Myometrial cell (primary cell): Measurements from ENCODE around the gene DRAXIN. TPM values are rescaled to one million over a fixed set of nuclear protein-coding genes. Genes with fewer than 3 reads are reported as not detected.

Experiments
- total RNA-seq: library from RNA; depleted of rRNA; stranded (reverse); fragments of >200 nt; gene quantifications from 2 replicates; pipeline ENCODE4 v1.2.3, GENCODE V29; 2015

The DRAXIN gene
- total RNA-seq, result not detected in 2 replicates

GRCh38 chr1:11691302-11691914 lies at the start of gene DRAXIN:
DRAXIN (plus strand) TSS chr1:11691710; CDS start chr1:11706259, 14,549 bp downstream.

GRCh38 chr1:11654137-11654938 lies 37.2 kb upstream of the DRAXIN start, which contains the start of the genes FBXO2 and FBXO44:
FBXO2 (minus strand) TSS chr1:11654429; CDS start chr1:11654340, 89 bp downstream.
FBXO44 (plus strand) TSS chr1:11654877; CDS start chr1:11655836, 959 bp downstream.

GRCh38 chr1:11681071-11681771 lies 10.3 kb upstream of the DRAXIN start, which contains the start of gene MAD2L2:
MAD2L2 (minus strand) TSS chr1:11681148; CDS start chr1:11680601, 547 bp downstream.

GRCh38 chr1:11735854-11736745 lies 44.6 kb downstream of the DRAXIN start, which contains the start of gene AGTRAP:
AGTRAP (plus strand) TSS chr1:11736136; CDS start chr1:11736209, 73 bp downstream.

GRCh38 chr1:11761988-11762406 lies 70.5 kb downstream of the DRAXIN start, which contains the start of gene C1orf167:
C1orf167 (plus strand) TSS chr1:11762193; CDS start chr1:11764401, 2,208 bp downstream.

Other genes starting within 250 kb of the DRAXIN start
- under 0.01 TPM in 1 of 2 replicates, not detected in the other for gene DISP3, start 212.6 kb upstream of the DRAXIN start, total RNA-seq
- 0.18 TPM in 1 of 2 replicates, not detected in the other for gene FBXO2, start 37.3 kb upstream of the DRAXIN start, total RNA-seq
- gene FBXO44, start 36.8 kb upstream of the DRAXIN start, total RNA-seq, result 7.8 and 9.9 TPM in 2 replicates
- 10.4 and 13.8 TPM in 2 replicates for gene FBXO6, start 27.5 kb upstream of the DRAXIN start, total RNA-seq
- 125 and 130 TPM in 2 replicates for gene MAD2L2, start 10.6 kb upstream of the DRAXIN start, total RNA-seq
- gene AGTRAP, start 44.4 kb downstream of the DRAXIN start, total RNA-seq, result 93.1 and 104 TPM in 2 replicates
- gene C1orf167, start 70.5 kb downstream of the DRAXIN start, total RNA-seq, result not detected in 2 replicates
- 13.3 and 17.6 TPM in 2 replicates for gene MTHFR, start 114.3 kb downstream of the DRAXIN start, total RNA-seq
- 12.9 and 15.9 TPM in 2 replicates for gene CLCN6, start 114.5 kb downstream of the DRAXIN start, total RNA-seq
- not detected in 2 replicates for gene NPPA, start 156.1 kb downstream of the DRAXIN start, total RNA-seq
- not detected in 2 replicates for gene NPPB, start 167.2 kb downstream of the DRAXIN start, total RNA-seq
- gene KIAA2013, start 234.7 kb downstream of the DRAXIN start, total RNA-seq, result 99.2 and 104 TPM in 2 replicates
- 438 and 482 TPM in 2 replicates for gene PLOD1, start 243.0 kb downstream of the DRAXIN start, total RNA-seq